NCI-H82 treated with DMSO at 0.1 percent for 48 hours (cell line): ENCODE measurements around the gene VSNL1.
"Not testable (repeated sequence)": the region's sequence is repeated elsewhere in the genome, so short reads cannot be mapped to it uniquely, and the experiment has no call there.

Experiments
- DNase-seq: peaks from one replicate; lab custom pipeline; 2025; ENCODE audit not compliant: unreplicated experiment; lab: John Stamatoyannopoulos, UW

VSNL1 gene

DNA sequence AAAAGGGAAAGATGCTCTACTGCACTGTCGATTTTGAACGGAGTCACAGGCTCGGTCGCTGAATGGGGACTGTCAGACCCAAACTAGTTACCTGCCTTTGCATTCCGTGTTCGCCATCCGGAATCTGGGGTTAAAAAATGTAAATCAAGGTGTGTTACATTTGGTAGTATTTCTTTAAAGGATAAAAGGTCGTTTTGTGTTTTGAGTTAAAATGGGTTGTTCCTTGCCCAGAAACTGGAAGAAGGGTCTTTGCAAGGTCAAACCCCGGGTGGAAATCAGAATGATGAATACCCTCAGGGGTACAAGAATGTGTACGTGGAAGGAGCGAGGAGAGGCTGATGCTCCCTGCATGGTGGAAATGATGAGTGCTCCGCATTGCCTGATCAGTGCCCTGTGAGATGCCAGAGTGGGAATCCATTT, 1.0 kb downstream of the VSNL1 start:
- DNase-seq = no peak

GRCh38 chr2:17542471-17542870, 2.0 kb downstream of the VSNL1 start:
- DNase-seq = no peak

DNA sequence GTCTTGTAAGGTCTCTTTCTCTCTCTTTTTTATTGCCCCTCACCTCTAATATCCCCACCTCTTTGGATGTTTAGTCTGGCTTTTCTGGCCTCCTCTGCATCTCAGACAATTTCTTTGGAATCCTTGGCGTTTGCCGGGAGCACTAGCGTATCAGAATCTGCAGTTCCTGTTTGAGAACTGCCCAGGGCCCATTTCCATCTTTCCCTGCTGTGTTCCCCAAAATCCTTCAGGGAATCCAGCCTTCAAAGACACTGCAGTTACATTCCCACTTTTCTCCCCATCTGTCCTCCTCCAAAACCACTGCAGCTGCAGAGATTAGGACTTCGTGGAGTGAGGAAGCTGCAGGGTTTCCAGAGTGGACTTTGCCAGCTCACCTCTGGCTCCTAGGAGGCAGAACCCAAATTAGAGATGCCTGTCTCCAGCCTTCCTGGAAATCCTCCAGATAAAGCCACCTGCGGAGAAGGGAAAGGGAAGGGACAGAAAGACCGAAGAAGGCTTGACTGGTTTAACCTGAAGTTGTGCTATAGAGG, 2.7 kb downstream of the VSNL1 start:
- no peak for DNase-seq

DNA sequence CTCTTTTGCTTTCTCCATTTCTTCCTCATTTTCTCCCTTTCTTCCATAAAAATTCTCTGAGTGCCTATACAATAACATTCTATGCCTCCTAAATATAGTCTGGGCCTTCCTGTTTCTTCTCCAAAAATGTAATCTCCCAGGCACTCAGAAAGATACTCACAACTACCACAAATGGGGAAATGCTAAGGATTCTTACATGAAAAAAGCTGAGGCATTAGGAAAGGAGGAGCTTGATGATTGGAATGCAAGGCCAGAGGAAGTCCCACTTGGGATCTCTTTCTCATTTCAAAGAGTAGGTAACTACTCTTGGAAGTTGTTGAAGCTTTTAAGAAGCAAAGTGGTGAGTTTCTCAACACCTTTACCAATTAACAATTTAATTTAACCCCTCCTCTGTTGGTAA, 3.4 kb downstream of the VSNL1 start:
- DNase-seq = no peak

GRCh38 chr2:17544256-17544655, 3.8 kb downstream of the VSNL1 start:
- no peak for DNase-seq

- no peak for DNase-seq
These were observed 5.5 kb downstream of the VSNL1 start for GRCh38 chr2:17545680-17546613.

GRCh38 chr2:17547237-17547636, 6.7 kb downstream of the VSNL1 start:
- no peak for DNase-seq

DNA sequence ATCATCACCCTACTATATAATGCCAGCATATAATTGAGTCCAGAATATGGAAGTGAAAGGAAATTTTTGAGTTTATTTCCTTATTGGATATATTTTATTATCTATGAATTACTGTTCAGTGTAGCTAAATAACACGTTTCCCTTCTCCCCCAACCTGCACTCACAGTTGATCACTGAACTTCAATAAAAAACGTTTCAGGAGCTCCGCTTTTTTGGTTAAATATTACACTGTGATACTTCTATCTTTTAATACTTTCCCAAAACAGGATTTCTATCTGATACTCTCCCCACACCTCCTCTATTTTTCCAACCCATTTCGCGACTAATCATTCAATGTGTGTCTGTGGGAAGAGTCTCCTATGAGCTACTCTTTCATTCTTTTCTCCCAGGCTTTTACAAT, 7.2 kb downstream of the VSNL1 start:
- DNase-seq = no peak

GRCh38 chr2:17550907-17551306, 10.4 kb downstream of the VSNL1 start:
- DNase-seq = no peak

DNA sequence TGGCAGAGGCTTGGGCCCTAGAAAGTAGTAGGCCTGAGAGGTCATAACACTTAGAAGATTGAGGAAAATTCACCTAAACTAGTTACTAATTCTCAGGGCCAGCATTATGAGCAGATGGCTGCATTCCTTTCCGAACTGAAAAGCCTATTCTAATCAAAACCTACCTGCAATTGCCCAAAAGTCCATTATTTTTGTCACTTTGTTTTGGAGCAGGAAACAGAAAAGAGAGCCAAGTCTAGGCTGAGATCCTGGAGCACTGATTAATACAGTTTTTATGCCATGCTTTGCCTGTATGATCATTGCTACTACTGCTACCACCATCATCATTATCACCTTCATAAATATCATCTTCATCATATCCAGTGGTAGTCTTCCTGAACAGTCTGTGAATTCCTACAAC, 14.7 kb downstream of the VSNL1 start:
- no peak for DNase-seq

DNA sequence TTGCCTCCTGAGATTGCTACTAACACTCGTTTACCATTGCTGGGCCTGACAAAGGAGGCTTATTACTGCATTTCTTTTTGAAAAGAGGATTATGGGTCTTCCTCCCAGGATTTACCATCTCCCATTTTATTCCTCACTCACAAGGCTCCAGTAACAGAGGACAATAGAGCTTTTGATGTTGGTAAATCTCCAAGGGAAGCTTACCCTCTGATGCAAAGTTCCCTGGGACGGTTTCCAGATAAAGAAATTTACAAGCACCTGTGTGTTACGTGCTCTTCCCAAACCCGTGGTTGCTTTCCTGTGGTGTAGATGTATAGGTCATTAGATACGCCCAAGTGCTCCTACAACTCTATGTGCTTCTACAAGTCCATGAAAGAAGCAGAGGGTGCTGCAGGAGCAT, 17.1 kb downstream of the VSNL1 start:
- DNase-seq = no peak

DNA sequence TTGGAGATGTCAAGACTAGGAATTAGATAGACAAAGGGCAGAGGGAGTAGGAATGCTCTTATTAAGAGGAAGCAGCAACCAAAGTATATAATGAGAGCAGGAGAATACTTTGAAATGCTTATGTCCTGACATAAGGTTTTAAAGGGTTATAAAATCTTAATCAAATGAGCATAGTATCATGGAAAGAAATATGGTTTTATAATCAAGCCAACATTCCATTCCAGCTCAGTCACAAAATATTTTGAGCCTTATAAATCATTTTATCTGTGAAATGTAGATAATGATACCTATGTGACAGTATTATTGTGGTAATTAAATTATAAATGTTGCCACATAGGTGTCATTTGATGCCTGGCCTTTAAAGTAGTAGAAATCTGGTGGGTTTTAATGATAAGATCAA, 17.6 kb downstream of the VSNL1 start:
- no peak for DNase-seq

DNA sequence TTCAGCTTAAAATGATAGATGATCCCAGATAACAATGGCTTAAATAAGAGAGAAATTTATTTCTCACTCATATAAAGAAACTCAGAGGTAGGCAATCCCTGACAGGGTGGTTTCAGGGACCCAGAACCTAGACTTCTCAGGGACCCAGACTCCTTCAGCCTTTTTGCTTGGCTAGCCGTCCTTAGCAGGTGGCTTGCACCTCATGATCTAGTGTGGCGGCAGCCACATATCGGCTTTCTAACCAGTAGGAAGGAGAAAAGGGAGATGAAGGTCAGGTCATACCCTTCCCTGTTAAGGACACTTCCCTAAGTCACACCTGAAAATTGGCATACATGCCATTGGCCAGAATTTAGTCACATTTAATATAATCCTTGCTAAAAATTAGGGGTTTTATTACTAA, 18.4 kb downstream of the VSNL1 start:
- no peak for DNase-seq

- DNase-seq = not testable (repeated sequence)
These were observed 25.2 kb downstream of the VSNL1 start for GRCh38 chr2:17565726-17566125.

- no peak for DNase-seq
These were observed 31.2 kb downstream of the VSNL1 start for GRCh38 chr2:17571681-17572080.

DNA sequence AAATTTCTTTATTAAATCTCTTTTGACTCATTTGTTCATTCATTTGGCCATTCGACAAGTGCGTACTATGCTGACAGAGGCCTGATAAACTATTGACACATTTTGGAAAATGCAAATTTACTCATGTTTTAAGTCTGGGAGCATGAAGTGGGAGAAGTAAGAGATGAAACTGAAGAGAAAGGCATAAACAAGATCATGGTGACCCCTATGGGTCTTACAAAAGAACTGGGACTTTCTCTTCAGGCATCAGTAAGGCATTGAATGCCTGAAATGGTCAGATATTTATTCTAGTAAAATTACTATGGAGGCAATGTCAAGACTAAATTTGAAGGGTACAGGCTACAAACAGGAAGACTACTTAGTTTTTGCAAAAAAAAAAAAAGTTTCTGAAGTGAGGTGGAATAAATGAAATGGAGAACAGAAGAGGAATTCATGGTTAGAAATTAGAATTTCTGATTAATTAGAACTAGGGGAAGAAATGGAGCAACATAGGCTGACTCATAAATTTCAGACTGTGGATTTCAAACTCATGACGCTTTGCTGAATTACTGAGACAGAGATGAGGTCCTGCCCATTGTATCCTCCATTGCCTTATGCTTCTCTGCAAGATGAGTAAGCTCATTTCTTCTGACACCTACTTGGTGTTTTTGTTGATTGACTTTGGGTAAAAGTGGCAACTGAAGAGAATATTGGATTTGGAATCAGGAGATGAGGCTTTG, 32.7 kb downstream of the VSNL1 start:
- DNase-seq = no peak

DNA sequence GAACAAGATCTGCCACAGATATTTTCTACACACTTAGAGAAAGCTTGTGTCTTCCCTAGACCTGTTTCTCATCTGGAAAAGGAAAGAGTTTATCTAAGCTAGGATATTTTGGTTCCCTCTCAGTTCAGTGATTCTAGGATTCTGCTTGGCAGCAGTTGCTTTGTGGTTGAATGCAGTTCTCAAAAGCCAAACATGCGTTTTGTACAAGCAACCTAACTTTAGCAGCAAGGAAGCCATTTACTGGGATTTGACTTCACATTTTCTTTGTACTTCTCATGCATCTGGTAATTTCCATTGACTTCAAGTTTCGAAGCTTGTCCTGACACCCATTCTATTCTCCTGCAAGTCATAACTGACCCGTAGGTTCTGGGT, 33.3 kb downstream of the VSNL1 start:
- DNase-seq = no peak

DNA sequence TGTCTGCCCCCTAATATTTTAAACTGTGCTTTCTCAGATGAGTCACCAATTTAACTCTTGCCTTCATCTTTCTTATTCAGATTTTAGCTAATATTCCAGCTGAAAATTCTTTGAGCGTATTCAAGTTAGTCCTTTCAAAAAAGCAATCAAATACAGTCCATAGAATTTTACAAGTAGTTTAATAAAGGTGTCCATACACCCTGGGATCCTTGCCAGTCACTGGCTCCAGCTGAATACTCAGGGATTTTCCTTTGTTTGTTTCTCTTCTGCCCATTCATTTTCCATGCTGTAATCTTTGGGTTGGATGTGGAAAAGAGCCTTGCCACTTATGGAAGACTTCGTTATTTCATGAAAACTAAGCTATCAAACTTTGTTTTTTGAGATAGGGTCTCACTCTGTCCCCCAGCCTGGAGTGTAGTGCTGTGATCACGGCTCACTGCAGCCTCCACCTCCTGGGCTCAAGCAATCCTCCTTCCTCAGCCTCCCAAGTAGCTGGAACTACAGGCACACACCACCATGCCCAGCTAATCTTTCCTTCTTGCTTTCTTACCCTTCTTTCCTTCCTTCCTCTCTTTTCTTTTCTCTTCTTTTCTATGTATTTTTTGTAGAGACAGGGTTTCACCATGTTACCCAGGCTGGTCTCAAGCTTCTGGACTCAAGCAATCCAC, 34.0 kb downstream of the VSNL1 start:
- DNase-seq = no peak

- DNase-seq = no peak
These were observed 36.3 kb downstream of the VSNL1 start for GRCh38 chr2:17576802-17577201.

DNA sequence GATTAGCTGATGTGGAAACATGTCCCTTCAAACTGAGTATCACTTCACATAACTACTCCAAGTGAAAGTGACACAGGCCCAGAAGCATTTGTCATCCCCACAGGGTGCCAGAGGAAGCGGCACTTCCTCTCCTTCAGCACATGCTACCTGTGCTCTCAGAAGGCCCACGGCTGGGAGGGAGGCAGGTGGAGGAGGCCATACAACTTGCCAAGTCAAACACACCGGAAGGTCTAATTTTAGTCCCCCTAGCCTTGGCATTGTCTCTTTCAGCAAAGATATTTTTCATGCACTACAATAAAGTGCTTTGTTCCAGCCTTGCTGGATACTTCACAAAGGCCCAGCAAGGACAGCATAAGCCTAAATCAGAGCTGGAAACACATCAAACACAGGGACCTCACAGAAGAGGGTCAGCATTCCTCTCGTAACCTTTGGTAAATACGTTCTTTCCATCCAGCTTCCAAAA, 38.0 kb downstream of the VSNL1 start:
- no peak for DNase-seq

- DNase-seq = no peak
These were observed 39.3 kb downstream of the VSNL1 start for GRCh38 chr2:17579605-17580318.
